Left renal pelvis (tissue), 4 donors: ENCODE data around the gene OR4D9. TPM values are rescaled to one million over a fixed set of nuclear protein-coding genes. Genes with fewer than 3 reads are reported as not detected.

Experiments used
- DNase-seq, 4 donors: peaks; one replicate each; pipeline ENCODE4 v3.0.0-alpha.2; 2013; ENCODE audit warnings: low read depth in 4 of 4, low spot score in 3 of 4
- polyA plus RNA-seq, 4 donors: library from polyadenylated mRNA; unstranded; fragments of 120-200 nt; gene quantifications; one replicate each; pipeline ENCODE4 v1.2.1, GENCODE V29; 2013; ENCODE audit not compliant: insufficient read length in 4 of 4

Gene OR4D9
- polyA plus RNA-seq, 4 donors: 0.03 to 0.06 (median 0.05) TPM; not detected in 1

DNA sequence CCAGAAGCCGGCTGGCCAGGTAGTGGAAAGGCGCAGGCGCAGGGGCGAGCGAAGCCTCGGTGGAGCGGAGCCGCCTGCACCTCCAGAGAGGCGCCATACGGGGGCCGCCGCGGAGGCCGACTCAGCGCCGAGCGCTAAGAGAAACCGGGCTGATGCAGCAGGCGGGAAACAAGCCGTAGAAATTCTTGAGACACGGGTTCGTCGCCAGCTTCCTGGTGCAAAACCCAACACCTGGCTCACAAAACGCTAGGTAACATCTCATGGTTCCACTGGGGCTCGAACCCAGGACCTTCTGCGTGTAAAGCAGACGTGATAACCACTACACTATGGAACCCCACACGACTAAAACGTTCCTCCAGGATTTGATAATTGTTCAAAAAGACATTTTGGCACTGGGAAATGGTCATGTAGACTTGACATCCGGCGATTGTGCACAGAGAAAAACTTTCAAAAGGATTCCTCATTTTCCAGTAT is 39.1 kb downstream of the OR4D9 start:
- peak in 3 of 4 donors; percentile 79 to 86 (median 83) for DNase-seq

DNA sequence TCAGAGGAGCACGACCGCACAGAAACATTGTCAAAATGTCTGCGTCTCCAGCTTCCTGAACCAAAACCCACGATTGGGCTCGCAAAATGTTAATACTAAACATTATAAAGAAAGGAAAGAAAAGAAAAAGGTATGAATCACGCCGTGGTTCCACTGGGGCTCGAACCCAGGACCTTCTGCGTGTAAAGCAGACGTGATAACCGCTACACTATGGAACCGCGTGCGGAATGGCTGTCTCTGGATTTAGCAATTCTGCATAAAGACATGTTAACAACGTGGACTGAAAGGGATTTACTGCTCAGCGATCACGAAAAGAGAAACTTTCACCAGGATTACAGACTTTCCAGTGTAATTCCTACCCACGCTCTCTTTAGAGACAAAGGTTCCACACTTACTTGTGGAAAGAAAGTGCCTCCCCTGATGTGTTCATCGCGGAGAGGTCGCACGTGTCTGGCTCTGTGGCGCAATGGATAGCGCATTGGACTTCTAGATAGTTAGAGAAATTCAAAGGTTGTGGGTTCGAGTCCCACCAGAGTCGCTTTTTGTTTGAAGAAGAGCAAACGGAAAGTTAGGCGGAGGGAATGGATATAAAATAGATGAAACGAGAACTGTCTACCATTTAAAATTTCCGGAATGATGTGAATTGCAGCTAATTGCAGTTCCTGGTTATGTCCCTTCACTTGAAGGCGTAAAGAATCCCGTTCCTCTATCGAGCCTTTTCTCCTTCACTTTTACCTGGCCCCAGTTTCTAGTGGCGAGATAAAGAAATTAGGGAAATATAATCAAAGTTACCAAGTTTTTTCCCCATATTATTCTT is 39.7 kb downstream of the OR4D9 start:
- DNase-seq: peak in 2 of 4 donors; percentile 75 to 81

DNA sequence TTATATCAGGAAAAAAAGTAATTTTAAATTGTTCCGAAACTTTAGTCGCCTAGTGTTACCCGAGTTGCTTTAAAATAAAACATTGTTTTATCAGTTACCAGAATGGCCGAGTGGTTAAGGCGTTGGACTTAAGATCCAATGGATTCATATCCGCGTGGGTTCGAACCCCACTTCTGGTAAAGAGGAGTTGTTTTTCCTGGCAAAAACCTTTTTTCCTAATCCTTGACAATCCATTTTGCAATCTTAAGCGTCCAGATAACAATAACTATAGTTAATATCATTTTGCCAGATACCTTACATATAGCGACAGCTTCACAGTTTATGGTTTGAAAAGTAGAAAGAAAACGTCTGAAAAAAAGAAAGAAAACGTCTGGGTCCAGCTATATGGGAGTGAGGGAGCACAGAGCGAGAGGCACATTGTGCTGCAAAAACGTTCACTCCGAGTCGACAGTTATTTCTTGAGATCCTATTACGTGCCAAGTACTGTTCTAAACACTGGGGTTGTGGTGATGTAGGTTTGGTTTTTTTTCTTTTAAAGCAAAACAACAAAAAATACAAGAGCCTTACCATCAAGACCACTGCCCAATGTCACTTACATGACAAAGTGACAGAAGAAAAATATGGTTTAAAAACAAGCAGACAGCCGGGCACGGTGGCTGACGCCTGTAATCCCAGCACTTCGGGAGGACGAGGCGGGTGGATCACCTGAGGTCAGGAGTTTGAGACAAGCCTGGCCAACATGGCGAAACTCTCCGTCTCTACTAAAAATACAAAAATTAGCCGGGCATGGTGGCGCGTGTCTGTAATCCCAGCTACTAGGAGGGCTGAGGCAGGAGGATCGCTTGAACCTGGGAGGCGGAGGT is 40.6 kb downstream of the OR4D9 start:
- DNase-seq: no peak

DNA sequence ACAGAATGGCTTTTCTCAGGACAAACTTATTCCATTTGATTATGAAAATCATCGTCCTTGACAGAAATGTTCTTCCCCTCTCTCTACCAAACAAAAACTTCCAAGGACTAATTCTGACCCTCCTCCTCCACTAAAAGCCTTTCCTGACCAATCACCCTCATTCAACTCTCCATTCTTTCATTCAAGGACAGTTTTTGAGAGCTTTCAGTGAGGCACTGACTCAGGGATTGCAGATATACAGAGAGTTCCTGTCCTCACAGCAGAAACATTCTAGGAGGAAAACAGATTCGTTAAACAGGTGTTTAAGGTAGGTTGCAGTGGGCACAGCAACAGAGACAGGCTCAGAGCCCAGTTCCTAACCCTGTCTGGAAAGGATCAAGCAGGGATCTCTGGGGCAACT is 41.5 kb downstream of the OR4D9 start:
- no peak for DNase-seq

DNA sequence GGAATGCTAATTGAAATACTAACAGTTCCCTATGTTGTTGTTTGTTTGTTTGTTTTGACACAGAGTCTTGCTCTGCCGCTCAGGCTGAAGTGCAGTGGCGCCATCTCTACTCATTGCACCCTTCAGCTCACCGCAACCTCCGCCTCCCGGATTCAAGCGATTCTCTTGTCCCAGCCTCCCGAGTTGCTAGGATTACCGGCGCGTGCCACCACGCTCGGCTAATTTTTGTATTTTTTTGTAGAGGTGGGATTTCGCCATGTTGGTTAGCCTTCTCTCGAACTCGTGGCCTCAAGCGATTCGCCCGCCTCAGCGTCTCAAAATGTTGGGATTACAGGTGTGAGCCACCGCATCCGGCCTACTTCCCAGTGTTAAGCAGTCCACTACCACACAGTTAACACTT is 42.0 kb downstream of the OR4D9 start:
- no peak for DNase-seq

DNA sequence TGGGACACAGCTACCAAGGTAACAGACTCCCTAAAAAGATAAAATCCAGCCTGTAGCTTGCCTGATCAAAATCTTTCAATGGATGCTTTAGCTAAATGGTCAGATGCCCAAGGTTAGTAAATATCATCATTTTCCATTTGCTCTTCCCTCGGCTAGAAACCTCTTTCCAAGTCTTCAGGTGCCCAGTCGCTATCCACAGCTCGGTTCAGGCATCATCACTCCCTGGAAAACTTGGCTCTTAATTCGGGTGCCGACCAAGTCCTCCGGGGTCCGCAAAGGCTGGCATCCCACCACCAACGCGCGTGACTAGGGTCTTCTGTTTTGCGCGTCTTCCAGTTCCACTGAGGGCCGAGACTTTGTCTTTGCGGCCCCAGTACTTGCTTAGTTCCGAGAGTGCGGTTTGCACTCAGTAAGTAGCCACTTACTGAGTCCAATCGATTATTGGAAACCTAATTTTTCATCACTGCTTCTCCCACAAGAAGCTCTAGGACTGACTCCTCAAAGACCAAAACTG is 44.3 kb downstream of the OR4D9 start:
- no peak for DNase-seq

DNA sequence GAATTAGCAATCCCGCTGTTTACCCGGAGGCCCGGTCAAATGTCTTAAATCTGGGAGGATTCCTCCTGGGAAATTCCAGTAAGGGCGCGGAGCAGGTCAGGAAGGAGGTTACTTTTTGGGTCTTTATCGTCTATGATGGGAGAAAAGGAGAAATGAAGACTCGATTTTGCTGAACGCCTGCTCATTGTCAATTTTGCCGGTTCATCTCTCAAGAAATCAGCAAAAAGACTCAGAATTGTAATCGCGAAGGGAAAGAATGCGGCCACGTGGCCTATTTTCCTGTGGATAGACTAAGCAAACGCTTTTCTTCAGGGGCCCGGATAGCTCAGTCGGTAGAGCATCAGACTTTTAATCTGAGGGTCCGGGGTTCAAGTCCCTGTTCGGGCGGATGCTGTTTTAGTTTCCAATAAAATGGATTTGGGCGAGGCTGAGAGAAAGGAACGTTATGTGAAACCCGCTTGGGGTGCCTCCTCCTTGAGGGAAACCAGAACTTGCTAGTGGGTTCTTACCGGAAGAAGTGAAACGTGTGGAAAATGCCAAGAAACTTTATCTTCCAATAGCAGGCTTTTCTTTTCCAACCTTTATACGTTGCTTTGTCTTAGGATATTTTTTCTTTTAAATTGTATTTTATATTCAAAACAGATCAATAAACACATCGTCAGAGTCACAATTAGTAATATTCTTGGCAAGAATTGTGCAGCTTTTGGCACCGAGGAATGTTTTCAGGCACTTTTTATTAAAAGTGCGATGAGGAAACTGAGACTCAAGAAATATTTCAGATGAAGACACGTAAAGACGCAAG is 45.0 kb downstream of the OR4D9 start:
- no peak for DNase-seq

DNA sequence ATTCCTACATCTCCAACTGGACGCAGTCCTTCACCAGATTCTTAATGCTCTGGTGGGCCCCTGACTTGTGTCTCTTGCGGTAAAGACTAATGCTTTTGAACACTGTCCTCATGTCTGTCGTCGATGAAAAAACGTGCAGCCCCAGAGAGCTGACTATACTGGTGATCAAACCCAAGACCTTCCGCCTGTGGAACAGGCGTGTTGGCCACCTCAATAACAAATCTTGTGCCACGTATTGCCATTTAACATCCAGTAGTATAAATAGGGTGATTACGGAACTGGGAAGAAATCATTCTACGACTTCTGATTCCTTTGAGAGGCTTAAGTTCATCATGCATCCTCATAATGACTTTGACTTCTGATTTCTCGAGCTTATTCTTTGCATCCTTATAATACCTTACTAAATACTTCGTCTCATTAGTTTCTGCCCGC is 45.6 kb downstream of the OR4D9 start:
- no peak for DNase-seq

DNA sequence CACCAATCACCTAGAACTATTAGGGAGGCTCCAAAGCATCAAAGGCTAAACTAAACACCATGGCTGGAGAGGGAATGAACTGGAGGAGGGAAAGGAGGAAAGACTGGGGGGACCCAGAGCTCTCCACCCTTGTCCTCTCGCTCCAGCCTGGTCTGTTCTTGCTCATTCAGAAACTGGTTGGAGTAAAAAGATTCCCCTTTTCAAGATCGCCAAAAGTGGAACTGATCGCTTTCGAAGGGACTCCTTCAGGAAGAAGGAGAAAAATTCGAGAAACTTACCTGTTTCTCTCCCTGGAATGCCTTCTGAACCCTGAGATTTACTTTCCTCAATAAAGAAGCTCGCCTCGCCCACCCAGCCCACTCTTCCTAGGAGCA is 46.9 kb downstream of the OR4D9 start:
- no peak for DNase-seq

DNA sequence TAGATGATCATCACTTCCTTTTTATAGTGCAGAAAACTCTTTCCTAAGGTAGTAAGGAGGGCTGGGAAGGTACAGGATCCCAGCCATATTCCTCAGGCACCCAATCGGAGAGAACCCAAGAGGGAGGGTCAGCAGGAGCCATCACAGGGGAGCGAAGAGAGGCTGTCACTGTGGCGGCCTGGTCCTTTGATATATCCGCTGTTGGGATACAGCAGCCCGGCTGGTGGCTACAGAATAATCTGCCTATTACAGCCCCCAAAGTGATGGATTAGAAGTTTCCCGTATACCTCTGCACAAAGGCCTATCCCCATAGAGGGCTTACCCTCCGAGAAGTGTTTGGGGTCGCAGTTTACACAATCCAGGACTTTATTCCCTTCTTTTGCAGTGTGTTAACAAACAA is 48.5 kb downstream of the OR4D9 start:
- DNase-seq: no peak

DNA sequence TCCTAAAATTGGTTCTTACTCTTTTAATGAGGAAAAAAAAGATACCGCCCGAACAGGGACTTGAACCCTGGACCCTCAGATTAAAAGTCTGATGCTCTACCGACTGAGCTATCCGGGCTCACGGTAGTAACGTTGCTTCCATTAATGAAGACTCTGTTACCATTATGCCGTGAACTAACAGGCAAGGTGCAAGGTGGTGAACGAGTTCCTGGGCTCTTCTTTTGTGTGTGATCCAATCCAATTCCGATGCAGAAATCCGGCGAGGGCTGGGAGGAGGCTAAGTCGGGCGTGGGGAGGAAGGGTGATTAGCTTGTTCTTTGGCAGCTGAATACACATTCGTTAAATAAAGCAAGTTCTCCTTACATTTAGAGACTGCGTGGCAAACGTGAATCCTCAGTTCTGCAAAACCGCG is 49.0 kb downstream of the OR4D9 start:
- peak in 1 of 4 donors; percentile 76 for DNase-seq

DNA sequence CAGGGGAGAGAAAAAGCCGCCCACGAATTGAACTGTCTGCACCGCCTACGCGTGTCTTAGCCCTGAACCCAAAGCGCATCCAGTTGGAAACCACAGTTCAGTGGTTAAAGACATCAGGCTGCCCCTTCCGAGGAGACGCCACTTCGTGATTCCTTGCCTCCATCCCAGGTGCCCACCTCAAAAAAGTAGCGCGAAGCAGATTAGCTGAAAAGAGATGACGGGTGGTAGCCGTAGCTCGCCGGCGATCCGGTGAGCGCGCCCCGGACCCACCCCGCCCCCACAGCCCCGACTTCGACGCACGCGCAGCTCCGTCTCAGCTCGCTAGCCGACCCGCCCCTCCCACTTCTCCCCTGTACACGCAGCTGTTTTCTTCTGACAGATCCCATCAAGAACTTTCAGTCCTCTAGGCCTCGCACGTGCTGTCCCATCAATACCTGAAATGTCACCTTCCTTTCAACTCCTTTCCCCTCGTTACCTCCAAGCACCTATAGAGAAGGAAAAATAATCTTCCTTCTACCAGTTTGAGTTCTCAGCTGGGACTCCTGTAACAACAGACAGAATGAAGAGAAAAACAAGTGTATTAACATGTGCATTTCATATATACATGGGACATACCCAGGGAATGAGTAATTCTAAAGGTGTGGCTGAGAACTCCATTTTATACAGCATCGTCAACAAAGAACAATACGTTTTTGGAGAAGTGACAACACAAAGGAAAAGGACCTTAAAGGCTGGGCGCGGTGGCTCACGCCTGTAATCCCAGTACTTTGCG is 49.5 kb downstream of the OR4D9 start:
- DNase-seq: peak in 1 of 4 donors; percentile 72

DNA sequence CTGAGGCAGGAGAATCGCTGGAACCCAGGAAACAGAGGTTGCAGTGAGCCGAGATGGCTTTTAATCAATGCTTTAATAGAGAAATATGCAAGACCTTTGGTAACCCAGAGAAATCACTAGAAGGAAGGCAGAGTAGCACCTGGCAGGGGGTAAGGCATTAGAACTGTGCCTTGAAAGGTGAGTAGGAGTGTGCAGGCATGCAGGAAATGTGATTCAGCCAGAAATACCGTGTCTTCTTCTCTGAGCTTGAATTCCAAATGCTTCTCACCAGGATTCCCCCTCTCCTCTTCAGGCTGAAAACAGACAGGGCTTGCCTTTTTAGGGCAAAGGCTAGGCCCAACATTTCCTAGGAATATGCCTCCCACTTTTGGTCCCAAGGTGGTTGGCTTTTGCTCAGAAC is 51.0 kb downstream of the OR4D9 start:
- DNase-seq: no peak

Other genes with a start within 250 kb of the OR4D9 start
- gene OR5AN1, start 152.6 kb upstream of the OR4D9 start, polyA plus RNA-seq: not detected
- gene OR5A2, start 85.1 kb upstream of the OR4D9 start, polyA plus RNA-seq: under 1 TPM in 1 of 4 donors, not detected in 3; 0.05 TPM
- under 1 TPM in 2 of 4 donors, not detected in 2; 0.01 to 0.05 TPM for gene OR5A1, start 75.1 kb upstream of the OR4D9 start, polyA plus RNA-seq
- not detected for gene OR4D6, start 54.6 kb upstream of the OR4D9 start, polyA plus RNA-seq
- gene OR4D10, start 38.2 kb upstream of the OR4D9 start, polyA plus RNA-seq: not detected
- gene OR4D11, start 8.0 kb upstream of the OR4D9 start, polyA plus RNA-seq: not detected
- 10 to 100 TPM; 41.5 to 60.5 (median 50.7) TPM for gene OSBP, start 104.2 kb downstream of the OR4D9 start, polyA plus RNA-seq
- 10 to 100 TPM; 36.6 to 47.4 (median 45.2) TPM for gene PATL1, start 157.5 kb downstream of the OR4D9 start, polyA plus RNA-seq
- not detected for gene OR10V1, start 202.3 kb downstream of the OR4D9 start, polyA plus RNA-seq
- 10 to 100 TPM in 3 of 4 donors, 1 to 10 TPM in 1; 4.7 to 64.1 (median 45.2) TPM for gene STX3, start 243.8 kb downstream of the OR4D9 start, polyA plus RNA-seq